ENCODE data around the gene SLC35F1.

The SLC35F1 gene

GRCh38 chr6:118174071-118174470 lies 267.0 kb downstream of the SLC35F1 start:
- DNase-seq (ENCODE audit: insufficient read length, low spot score): no peak
- FAIRE-seq: no peak

DNA sequence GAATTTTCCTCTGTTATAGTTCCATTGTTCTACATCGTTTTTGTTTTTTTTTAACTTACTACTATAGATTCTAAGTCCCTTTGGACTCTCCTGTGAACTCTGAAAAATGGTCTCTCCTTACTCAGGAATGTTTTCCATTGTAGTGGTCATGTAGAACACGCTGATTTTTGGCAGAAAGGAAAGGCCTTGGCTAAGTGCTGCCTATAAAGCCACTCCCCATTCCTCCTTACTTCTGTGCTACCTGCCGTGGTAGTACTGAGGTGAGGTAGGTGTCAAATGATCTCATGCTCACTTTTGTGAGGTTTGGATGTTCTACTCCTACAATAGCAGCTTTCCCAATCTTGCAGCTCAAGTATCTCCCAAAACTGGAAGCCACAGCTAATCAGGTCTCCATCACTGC lies 270.7 kb downstream of the SLC35F1 start:
- FAIRE-seq (no peak), DNase-seq (ENCODE audit: insufficient read length, low spot score) (no peak)

GRCh38 chr6:118179048-118179447 lies 272.0 kb downstream of the SLC35F1 start:
- FAIRE-seq (no peak), DNase-seq (ENCODE audit: insufficient read length, low spot score) (no peak)

- no peak for DNase-seq (ENCODE audit: insufficient read length, low spot score)
- peak; percentile 90 for FAIRE-seq
These were observed 279.9 kb downstream of the SLC35F1 start for GRCh38 chr6:118186672-118187567.

- FAIRE-seq: no peak
- no peak for DNase-seq (ENCODE audit: insufficient read length, low spot score)
These were observed 280.6 kb downstream of the SLC35F1 start for GRCh38 chr6:118187568-118188164.

GRCh38 chr6:118188561-118188960 lies 281.5 kb downstream of the SLC35F1 start:
- DNase-seq (ENCODE audit: insufficient read length, low spot score): no peak
- FAIRE-seq: no peak

DNA sequence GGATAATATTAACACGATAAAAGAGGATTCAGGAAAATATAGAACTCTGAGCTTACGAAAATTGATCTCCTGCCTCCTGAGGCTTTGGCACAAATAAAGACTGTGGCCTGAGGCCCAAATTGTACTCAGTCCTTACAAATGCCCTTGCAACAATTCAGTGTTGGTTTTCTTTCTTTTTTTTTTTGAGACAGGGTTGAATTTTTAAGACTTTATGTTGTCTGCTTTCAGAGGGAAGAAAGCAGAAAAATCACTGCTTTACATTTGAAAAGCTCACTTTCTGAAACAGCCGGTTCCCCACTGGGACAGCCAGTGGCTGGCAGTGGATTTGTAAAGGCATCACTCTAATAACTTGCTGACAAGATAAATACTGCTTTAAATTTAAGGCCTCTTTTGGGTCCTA lies 290.5 kb downstream of the SLC35F1 start:
- FAIRE-seq (no peak), DNase-seq (ENCODE audit: insufficient read length, low spot score) (no peak)

GRCh38 chr6:118198746-118199145 lies 291.7 kb downstream of the SLC35F1 start:
- no peak for FAIRE-seq
- no peak for DNase-seq (ENCODE audit: insufficient read length, low spot score)

DNA sequence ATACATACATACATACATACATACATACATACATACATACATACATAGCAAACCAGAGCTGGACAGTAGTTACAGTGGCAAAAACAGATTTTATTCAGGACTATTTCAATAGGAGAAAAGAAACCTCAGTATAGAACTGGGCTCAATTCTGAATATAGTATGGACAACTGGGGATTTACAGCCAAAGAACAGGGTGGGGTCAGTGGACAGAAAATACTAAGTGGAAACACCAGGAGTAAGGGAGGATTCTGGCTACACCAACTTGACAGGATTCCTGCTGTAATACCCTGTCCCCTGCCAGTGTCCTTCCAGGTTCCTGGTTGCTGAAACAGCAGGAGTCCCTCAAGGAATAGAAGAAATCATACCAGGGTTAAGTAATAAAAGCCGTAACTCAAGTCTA lies 293.1 kb downstream of the SLC35F1 start:
- DNase-seq (ENCODE audit: insufficient read length, low spot score): no peak
- no peak for FAIRE-seq

GRCh38 chr6:118202517-118202916 lies 295.5 kb downstream of the SLC35F1 start:
- no peak for DNase-seq (ENCODE audit: insufficient read length, low spot score)
- no peak for FAIRE-seq

DNA sequence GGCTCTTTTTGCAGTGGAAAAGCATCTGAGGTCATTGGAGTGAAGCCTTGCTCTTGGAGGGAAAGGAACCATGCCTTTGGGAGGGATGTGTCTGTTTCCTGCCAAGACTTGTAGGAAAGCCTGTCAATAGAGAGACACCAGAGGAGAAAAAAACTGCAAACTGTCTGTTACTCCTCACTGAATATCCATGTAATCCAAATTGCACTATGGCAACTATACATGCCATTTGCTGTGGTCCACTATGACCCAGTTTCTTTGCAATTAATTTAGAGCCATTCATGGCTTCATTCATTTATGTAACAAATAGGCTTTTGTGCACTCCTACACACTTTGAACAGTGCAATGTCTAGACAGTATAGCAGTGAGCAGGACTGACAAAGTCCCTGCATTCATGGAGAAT lies 296.5 kb downstream of the SLC35F1 start:
- no peak for FAIRE-seq

DNA sequence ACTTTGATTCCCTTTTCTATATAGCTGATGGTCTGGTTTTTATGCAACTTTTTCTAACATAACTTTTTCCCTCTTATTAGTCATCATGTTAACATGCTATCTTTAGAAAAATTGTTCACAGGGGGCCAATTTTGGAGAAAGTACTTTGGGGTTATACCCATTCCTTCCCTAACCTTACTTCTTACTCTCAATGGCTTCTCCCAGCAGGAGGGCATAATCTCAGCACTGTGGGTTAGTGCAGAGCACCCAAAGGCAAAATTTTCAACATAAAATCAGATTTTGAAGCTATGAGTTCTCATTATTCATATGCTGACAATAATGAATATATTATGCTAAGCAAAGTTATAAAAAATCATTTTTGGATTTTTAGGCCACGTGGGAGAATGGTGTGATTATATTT lies 299.2 kb downstream of the SLC35F1 start:
- DNase-seq (ENCODE audit: insufficient read length, low spot score) (no peak), FAIRE-seq (no peak)

More for the DNA sequence above, 296.5 kb downstream of the SLC35F1 start:
- DNase-seq (ENCODE audit: insufficient read length, low spot score): no peak

GRCh38 chr6:118207947-118208346 lies 300.9 kb downstream of the SLC35F1 start:
- no peak for FAIRE-seq
- no peak for DNase-seq (ENCODE audit: insufficient read length, low spot score)

DNA sequence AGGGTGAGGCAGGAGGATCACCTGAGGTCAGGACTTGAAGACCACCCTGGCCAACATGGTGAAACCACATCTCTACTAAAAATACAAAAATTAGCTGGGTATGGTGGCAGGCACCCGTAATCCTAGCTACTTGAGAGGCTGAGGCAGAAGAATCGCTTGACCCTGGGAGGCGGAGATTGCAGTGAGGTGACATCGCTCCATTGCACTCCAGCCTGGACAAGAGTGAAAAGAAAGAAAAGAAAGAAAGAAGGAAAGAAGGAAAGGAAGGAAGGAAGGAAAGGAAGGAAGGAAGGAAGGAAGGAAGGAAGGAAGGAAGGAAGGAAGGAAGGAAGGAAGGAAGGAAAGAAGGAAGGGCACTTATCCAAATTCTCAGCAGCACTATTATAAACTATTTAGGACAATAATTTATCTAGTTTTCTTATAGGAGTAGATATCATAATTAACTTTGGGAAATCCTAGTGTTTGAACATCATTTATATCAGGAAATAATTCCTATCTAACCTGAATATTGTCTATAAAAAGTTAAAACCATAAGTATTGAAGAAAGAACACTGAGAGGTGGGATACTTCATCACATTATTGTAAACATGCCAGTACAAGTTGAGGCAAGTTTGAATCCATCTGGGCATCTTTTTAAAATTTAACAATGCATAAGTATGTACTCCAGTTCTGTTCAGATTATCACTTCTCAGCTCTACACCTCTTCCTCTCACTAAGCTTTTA lies 305.5 kb downstream of the SLC35F1 start:
- FAIRE-seq: no peak

DNA sequence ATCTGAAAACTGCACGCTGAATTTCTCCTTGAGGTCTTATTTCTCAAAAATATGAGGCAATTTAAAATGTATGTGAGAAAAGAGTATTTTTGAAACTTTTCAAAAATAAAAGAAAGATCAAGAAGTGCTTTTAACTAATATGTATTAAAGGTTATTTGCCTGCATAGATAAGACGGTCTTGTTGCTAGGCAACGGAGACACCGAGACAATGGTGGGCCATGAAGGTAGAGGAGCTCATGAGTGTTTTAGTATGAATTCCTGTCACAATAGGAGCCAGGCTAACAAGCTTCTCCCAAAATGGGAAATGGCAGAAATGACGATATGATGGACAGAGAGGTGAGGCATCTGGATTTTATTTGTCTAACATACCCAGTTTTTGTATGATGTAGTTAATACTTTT lies 308.2 kb downstream of the SLC35F1 start:
- FAIRE-seq (no peak), DNase-seq (ENCODE audit: insufficient read length, low spot score) (no peak)

More for the DNA sequence above, 305.5 kb downstream of the SLC35F1 start:
- no peak for DNase-seq (ENCODE audit: insufficient read length, low spot score)

GRCh38 chr6:118216751-118217150 lies 309.7 kb downstream of the SLC35F1 start:
- DNase-seq (ENCODE audit: insufficient read length, low spot score) (no peak), FAIRE-seq (no peak)

DNA sequence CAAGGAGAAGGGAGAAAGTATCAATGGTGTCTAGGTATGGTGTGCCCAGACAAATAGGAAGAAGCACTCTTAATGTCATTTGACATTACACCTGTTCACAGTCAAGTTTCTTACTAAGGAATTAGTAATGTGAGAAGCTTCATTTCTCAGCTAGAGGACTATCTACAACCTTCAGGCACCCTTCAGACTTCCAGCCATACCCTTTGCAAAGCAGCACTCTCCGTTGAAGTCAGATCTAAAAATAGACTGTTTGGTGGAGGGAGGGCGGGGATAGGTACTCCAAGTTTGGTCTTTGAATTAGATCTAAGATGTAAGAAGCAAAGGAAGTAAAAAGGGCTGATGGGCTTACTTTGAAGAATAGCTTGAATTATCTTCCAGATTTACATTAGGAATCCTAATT lies 311.1 kb downstream of the SLC35F1 start:
- FAIRE-seq (no peak), DNase-seq (ENCODE audit: insufficient read length, low spot score) (no peak)

DNA sequence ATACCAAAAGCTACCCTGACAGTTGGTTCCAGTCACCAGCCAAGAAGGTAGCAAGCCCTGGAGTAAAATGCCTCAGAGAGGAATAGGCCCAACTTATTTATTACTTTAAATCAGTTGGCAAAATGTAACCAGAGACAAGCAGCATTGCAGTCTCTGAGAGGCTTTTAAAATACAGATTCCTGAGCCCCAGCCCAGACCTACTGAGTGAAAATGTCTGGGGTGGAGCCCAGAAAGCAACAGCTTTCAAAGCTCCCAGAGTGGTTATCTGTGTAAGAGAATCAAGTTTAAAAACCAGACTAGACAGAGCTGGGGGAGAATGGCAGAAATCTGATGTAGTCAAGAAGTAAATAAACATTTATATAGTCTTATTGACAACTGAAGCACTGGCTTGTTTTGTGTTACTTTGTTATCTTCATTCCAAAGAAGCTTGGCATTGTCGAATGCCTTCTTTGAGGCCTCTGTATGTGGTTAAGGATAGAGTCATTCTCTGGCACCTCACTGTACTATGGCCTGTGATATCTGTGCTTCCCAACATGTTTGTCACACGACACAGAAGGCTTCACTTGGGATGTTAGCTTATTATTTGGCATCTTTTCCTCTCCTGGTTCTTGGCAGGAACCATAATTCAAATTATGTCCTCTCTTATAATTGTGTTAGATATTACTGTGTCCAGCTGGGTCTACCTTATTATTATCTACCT lies 313.5 kb downstream of the SLC35F1 start:
- FAIRE-seq (no peak), DNase-seq (ENCODE audit: insufficient read length, low spot score) (no peak)

- DNase-seq (ENCODE audit: insufficient read length, low spot score) (no peak), FAIRE-seq (no peak)
These were observed 316.3 kb downstream of the SLC35F1 start for GRCh38 chr6:118223316-118223715.

DNA sequence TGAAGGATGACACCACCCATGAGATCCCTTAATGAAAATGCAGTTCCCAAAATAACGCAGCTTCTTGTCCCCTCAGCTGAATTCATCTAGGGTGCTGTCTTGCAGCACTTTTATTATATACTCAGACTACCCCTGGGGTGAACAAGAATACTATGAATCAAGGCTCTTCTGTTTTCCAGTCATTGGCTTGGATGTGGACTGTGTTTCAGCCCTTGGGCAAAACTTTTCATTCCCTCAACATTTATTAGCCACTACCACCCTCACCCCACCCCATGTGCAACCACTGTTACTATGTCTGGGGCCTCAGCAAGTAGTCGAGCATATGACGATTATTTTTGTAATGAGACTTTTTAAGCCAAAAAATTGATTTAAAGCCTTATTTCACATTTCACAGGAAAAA lies 321.8 kb downstream of the SLC35F1 start:
- no peak for FAIRE-seq
- no peak for DNase-seq (ENCODE audit: insufficient read length, low spot score)
